ENCODE results near the gene LRFN2. TPM values are rescaled to one million over a fixed set of nuclear protein-coding genes. Genes with fewer than 3 reads are reported as not detected.

LRFN2 gene
- total RNA-seq, 2 experiments from 2014 or later: not detected

DNA sequence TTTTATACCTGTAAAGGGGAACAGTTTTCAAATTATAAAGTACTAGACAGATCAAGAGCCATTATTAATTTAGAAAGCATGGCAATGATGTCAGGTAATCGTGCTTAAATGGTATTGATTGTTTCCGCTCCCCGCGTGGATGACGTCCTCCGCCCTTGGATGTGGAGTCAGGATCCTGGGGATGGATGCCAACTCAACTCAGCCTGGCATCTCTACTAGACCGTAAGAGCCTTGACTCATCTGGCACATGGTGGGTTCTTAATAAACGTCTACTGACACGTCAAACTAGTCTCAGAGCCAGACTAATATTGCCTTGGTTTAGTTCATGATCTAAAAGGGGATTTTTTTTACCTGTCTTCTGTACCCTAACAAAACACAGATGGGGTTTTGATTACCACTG is 80.2 kb downstream of the LRFN2 start:
- Mint-ChIP-seq H3K27ac (no peak overlapping the region), H3K4me3 (no peak overlapping the region), H3K36me3 (ENCODE audit: low read depth) (no peaks in the 10 kb centered on the region), H3K27me3 (no peaks in the 10 kb centered on the region), H3K4me1 (ENCODE audit: low read depth) (no peaks in the 10 kb centered on the region), H3K9me3 (no peaks in the 10 kb centered on the region)
- Histone ChIP-seq H3K36me3 (ENCODE audit: insufficient read depth, low read length) (no peaks in the 10 kb centered on the region), H3K27ac (ENCODE audit: low read depth in 1 of 2, low read length in 2 of 2) (no peak overlapping the region), H3K27me3 (ENCODE audit: control insufficient read depth in 1 of 2, insufficient read depth in 2 of 2, low read length in 2 of 2) (no peaks in the 10 kb centered on the region), H3K4me1 (ENCODE audit: insufficient read depth, low read length) (no peaks in the 10 kb centered on the region), H3K4me3 (ENCODE audit: low read length) (no peak overlapping the region), H3K9me3 (ENCODE audit: control insufficient read depth in 1 of 2, insufficient read depth in 1 of 2, low read length in 2 of 2) (no peaks in the 10 kb centered on the region)
- intact Hi-C loops (cut with DNase I, micrococcal nuclease): no loop called here
- DNase-seq (no peak), ATAC-seq (ENCODE audit: poor library complexity) (no peak)
- ChIA-PET CTCF (no interaction called here), POLR2A (no interaction called here)
- TF ChIP-seq, protein P1, sequence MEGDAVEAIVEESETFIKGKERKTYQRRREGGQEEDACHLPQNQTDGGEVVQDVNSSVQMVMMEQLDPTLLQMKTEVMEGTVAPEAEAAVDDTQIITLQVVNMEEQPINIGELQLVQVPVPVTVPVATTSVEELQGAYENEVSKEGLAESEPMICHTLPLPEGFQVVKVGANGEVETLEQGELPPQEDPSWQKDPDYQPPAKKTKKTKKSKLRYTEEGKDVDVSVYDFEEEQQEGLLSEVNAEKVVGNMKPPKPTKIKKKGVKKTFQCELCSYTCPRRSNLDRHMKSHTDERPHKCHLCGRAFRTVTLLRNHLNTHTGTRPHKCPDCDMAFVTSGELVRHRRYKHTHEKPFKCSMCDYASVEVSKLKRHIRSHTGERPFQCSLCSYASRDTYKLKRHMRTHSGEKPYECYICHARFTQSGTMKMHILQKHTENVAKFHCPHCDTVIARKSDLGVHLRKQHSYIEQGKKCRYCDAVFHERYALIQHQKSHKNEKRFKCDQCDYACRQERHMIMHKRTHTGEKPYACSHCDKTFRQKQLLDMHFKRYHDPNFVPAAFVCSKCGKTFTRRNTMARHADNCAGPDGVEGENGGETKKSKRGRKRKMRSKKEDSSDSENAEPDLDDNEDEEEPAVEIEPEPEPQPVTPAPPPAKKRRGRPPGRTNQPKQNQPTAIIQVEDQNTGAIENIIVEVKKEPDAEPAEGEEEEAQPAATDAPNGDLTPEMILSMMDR (IDR thresholded peaks at IDR 0.05): no peak

DNA sequence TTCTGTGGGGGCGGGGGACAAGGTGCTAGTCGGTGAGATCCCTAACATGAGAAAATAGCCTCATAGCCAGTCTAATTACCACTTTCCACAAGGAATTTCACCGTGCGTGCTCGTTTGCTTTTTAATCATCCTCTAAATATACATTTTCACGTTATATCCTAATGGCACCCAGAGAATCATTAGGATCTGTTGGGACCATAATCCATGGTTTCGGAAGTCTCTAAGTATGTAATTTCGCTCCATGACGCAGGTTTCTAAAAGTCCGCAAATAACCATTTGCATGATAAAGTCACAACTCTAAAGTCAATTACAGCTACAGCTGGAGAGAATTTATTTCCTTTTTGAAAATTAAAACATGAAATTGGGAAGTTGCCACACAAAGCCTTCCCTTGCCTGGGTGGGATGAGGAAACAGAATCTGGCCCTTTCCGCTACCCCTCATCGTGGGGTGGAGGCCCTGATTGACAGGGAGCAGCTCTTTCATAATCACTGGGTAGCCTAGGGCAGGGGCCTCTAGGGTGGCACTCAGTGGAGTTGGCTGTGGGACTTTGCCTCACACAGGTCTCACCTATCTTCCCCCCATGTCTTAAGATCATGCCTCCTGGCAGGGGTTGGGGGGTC is 81.9 kb downstream of the LRFN2 start:
- POLR2A ChIA-PET: no interaction called here
- Histone ChIP-seq H3K36me3 (ENCODE audit: insufficient read depth, low read length) (no peaks in the 10 kb centered on the region), H3K4me3 (ENCODE audit: low read length) (no peak overlapping the region), H3K9me3 (ENCODE audit: control insufficient read depth in 1 of 2, insufficient read depth in 1 of 2, low read length in 2 of 2) (no peaks in the 10 kb centered on the region), H3K27me3 (ENCODE audit: control insufficient read depth in 1 of 2, insufficient read depth in 2 of 2, low read length in 2 of 2) (no peaks in the 10 kb centered on the region), H3K4me1 (ENCODE audit: insufficient read depth, low read length) (no peaks in the 10 kb centered on the region), H3K27ac (ENCODE audit: low read depth in 1 of 2, low read length in 2 of 2) (no peak overlapping the region)
- no peaks in the 10 kb centered on the region for H3K4me1 Mint-ChIP-seq (ENCODE audit: low read depth)
- no peaks in the 10 kb centered on the region for H3K27me3 Mint-ChIP-seq
- no peak overlapping the region for H3K4me3 Mint-ChIP-seq
- TF ChIP-seq, protein P1 (IDR thresholded peaks at IDR 0.05): no peak
- CTCF ChIA-PET: no interaction called here
- H3K9me3 Mint-ChIP-seq: no peaks in the 10 kb centered on the region
- ATAC-seq (ENCODE audit: poor library complexity) (no peak), DNase-seq (no peak)
- H3K36me3 Mint-ChIP-seq (ENCODE audit: low read depth): no peaks in the 10 kb centered on the region
- H3K27ac Mint-ChIP-seq: no peak overlapping the region
- intact Hi-C loops (cut with DNase I, micrococcal nuclease): no loop called here

DNA sequence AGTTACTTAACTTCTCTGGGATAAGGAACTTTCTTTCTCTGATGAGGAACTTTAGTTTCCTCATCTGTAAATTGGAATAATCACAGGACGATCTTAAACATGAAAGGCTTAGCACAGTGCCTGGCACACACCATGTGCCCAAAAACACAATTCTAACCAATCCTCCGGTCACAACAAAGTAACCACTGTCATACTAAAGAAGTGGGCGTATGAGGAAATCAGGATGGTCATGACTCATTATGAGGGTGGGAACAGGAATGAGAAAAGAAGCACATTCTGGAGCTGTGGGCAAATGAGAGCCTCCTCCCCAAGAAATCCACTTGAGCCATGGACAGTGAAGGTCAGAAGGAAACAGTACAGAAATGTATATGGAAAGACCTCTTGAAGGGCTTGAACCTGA is 82.9 kb downstream of the LRFN2 start:
- DNase-seq: no peak
- no peaks in the 10 kb centered on the region for H3K9me3 ChIP-seq (ENCODE audit: control insufficient read depth in 1 of 2, insufficient read depth in 1 of 2, low read length in 2 of 2)
- H3K4me1 ChIP-seq (ENCODE audit: insufficient read depth, low read length): no peaks in the 10 kb centered on the region
- no peak overlapping the region for H3K27ac ChIP-seq (ENCODE audit: low read depth in 1 of 2, low read length in 2 of 2)
- ChIA-PET POLR2A (no interaction called here), CTCF (no interaction called here)
- H3K27me3 Mint-ChIP-seq: no peaks in the 10 kb centered on the region
- TF ChIP-seq, protein P1 (IDR thresholded peaks at IDR 0.05): no peak
- H3K9me3 Mint-ChIP-seq: no peaks in the 10 kb centered on the region
- intact Hi-C loops (cut with DNase I, micrococcal nuclease): no loop called here
- no peak for ATAC-seq (ENCODE audit: poor library complexity)
- H3K4me3 Mint-ChIP-seq: no peak overlapping the region
- no peaks in the 10 kb centered on the region for H3K36me3 Mint-ChIP-seq (ENCODE audit: low read depth)
- no peaks in the 10 kb centered on the region for H3K36me3 ChIP-seq (ENCODE audit: insufficient read depth, low read length)
- H3K27ac Mint-ChIP-seq: no peak overlapping the region
- H3K4me1 Mint-ChIP-seq (ENCODE audit: low read depth): no peaks in the 10 kb centered on the region
- no peak overlapping the region for H3K4me3 ChIP-seq (ENCODE audit: low read length)
- no peaks in the 10 kb centered on the region for H3K27me3 ChIP-seq (ENCODE audit: control insufficient read depth in 1 of 2, insufficient read depth in 2 of 2, low read length in 2 of 2)
